ENCODE results near the gene ATP9A. TPM values are rescaled to one million over a fixed set of nuclear protein-coding genes. Genes with fewer than 3 reads are reported as not detected.
"Not testable (repeated sequence)": the region's sequence is repeated elsewhere in the genome, so short reads cannot be mapped to it uniquely, and the experiment has no call there.

ATP9A gene
- total RNA-seq, 1 experiment from 2014 or later, result 31.8 TPM

GRCh38 chr20:51584737-51585136 lies 183.5 kb downstream of the ATP9A start:
- DNase-seq (ENCODE audit: extremely low read depth, low read depth), result no peak

DNA sequence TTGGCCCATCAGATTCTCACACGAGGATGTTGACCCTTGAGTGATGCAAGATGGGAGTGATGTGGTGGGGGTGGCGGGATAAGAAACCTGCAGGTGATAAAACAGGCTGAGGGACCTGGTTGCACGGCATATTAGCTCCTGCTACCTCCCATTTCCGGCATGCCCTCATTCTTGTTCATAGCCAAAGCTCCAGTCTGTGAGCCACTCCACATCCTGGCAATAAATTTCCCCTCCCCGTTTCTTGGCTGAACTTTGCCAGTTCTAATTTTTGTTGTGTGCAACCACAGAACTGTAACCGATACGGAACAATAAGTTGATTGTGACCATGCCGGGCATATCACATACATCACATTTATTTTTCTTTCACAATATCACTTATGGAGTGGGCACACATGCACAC lies 184.1 kb downstream of the ATP9A start:
- DNase-seq (ENCODE audit: extremely low read depth, low read depth), result no peak

- DNase-seq (ENCODE audit: extremely low read depth, low read depth), result no peak
These were observed 184.7 kb downstream of the ATP9A start for GRCh38 chr20:51583499-51583898.

- no peak for DNase-seq (ENCODE audit: extremely low read depth, low read depth)
These were observed 185.1 kb downstream of the ATP9A start for GRCh38 chr20:51583073-51583472.

DNA sequence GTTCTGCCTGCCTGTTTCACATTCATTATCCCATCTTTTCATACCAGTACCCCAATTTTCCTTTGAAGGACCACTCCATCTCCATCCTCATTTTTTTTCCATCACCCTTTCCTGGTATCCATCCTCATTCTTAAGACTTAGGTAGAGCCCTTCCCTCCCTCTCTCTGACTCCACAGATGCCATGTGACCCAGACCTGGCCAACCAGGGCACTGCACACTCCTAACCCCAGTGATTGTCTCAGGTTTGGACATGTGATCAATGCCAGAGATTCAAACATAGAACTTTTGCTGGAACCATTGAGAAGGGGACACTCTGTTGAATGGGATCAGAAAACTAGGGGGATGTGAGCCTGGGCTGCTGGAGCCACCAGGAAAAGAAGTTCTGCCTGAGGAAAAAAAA lies 186.6 kb downstream of the ATP9A start:
- DNase-seq (ENCODE audit: extremely low read depth, low read depth), result no peak

- no peak for DNase-seq (ENCODE audit: extremely low read depth, low read depth)
These were observed 189.1 kb downstream of the ATP9A start for GRCh38 chr20:51579137-51579536.

- no peak for DNase-seq (ENCODE audit: extremely low read depth, low read depth)
These were observed 190.1 kb downstream of the ATP9A start for GRCh38 chr20:51578145-51578459.

- DNase-seq (ENCODE audit: extremely low read depth, low read depth), result no peak
These were observed 190.6 kb downstream of the ATP9A start for GRCh38 chr20:51577432-51578144.

- no peak for DNase-seq (ENCODE audit: extremely low read depth, low read depth)
These were observed 192.7 kb downstream of the ATP9A start for GRCh38 chr20:51575486-51575885.

- DNase-seq (ENCODE audit: extremely low read depth, low read depth), result no peak
These were observed 193.7 kb downstream of the ATP9A start for GRCh38 chr20:51574248-51575033.

DNA sequence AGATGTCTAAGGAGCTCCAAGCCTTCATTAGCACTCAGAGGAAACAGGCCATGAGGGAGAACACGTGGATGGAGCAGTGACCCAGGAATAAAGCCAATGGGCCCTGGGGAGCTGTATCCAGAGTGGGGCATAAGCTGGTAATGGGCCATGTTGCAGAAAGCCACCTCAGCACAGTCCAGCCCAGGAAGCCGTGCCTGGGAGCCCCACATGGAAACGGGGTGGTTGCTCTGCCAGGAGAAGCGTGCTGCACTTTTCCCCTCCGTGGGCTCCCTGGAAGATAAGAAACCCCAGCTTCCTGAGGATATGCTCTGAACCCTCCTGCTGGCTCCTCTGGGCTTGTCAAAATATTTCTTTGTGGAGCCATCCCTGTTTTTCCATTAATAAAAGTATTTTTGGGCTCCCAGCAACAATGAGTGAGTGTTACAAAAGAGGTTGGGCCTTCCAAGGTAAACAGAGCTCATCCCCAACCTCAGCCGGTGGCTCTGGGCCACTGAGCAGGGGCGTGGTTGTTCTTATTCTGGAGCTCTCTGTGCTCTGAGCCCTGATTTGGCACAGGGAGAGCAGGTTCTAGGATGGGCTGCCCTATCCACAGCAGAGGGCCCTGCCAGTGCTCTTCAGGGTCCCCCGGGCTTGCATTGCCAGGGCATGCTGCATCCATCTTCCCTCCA lies 194.5 kb downstream of the ATP9A start:
- DNase-seq (ENCODE audit: extremely low read depth, low read depth), result no peak

DNA sequence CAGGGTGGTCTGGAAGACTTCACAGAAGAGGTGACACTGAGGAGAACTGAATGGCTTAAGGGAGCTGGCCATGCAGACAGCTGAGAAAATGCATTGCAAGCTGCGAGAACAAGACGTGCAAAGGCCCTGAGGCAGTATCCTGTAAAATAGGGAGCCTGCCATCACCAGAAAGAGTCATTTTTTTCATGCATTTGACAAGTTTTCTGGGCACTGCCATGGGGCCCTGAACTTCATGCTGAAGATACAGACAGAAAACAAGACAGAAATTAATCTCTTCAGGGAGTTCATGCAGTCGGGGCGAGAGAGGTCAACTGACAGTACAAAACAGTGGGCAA lies 196.8 kb downstream of the ATP9A start:
- no peak for DNase-seq (ENCODE audit: extremely low read depth, low read depth)

DNA sequence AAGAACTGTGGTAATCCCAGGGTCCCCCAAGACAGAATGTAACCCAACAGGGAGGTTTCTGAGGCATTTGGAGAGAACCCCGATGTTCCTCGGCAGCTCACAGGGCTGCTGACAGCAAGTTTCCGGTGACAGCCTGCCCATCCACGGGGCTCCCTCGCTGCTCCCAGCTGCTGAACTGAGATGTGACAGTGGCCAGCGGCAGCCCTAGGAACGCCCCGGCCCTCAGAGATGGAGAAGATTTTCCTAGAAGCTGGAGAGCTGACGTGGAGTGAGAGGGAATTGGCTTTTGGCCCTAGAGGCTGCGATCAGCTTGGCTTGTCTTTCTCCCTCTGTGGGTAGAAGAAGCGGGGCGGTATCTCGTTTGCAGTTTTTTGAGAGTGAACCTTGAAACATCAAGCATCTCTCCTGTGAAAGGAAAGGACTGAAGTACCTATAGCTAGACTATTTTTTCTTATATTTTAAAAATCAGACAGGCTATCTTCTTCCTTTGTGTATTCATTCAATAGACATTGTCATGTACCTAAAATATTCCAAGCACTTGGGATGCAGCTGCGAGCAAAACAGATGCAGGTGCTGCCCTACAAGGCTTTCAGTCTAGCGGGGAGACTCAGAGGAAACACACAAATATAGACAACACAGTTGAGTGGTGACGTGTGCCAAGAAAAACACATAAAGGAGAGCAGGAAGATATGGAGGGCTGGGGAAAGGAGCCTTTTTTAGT lies 197.3 kb downstream of the ATP9A start:
- no peak for DNase-seq (ENCODE audit: extremely low read depth, low read depth)

- DNase-seq (ENCODE audit: extremely low read depth, low read depth), result no peak
These were observed 198.1 kb downstream of the ATP9A start for GRCh38 chr20:51569815-51570738.

DNA sequence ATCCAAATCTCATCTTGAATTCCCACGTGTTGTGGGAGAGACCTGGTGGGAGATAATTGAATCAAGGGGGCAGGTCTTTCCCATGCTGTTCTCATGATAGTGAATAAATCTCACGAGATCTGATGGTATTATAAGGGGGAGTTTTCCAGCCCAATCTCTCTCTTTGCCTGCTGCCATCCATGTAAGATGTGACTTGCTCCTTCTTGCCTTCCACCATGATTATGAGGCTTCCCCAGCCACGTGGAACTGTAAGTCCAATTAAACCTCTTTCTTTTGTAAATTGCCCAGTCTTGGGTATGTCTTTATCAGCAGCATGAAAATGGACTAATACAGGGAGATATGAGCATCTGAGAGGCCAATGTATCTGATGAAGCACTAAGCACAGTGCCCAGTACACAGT lies 199.7 kb downstream of the ATP9A start:
- not testable (repeated sequence) for DNase-seq (ENCODE audit: extremely low read depth, low read depth)

- DNase-seq (ENCODE audit: extremely low read depth, low read depth), result no peak
These were observed 200.6 kb downstream of the ATP9A start for GRCh38 chr20:51567622-51568021.

- DNase-seq (ENCODE audit: extremely low read depth, low read depth), result no peak
These were observed 201.6 kb downstream of the ATP9A start for GRCh38 chr20:51566594-51566993.

GRCh38 chr20:51565298-51566144 lies 202.7 kb downstream of the ATP9A start:
- DNase-seq (ENCODE audit: extremely low read depth, low read depth), result no peak

All from NCI-H460 (cell line).